CD4-positive, alpha-beta T cell treated with Interleukin-15 for 4 hours (primary cell): ENCODE results near the gene CACNA2D1.

Experiments
- DNase-seq: peaks from one replicate; pipeline ENCODE4 v3.0.0-alpha.2; 2020; ENCODE audit warnings: low spot score

Gene CACNA2D1

DNA sequence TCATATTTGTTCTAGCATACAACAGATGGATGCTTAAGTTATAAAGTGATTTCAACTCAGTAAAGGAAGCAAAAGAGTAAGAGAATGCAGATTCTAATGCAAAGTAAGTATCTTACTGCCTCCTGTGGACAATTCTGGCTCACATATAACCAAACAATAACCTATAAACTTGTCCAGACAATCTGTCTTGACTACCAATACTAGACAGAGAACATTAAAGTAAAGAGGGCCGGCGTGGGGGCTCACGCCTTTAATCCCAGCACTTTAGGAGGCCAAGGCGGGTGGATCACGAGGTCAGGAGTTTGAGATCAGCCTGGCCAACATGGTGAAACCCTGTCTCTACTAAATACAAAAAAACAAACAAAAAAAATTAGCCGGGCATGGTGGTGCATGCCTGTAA lies 329.3 kb downstream of the CACNA2D1 start:
- DNase-seq: no peak

DNA sequence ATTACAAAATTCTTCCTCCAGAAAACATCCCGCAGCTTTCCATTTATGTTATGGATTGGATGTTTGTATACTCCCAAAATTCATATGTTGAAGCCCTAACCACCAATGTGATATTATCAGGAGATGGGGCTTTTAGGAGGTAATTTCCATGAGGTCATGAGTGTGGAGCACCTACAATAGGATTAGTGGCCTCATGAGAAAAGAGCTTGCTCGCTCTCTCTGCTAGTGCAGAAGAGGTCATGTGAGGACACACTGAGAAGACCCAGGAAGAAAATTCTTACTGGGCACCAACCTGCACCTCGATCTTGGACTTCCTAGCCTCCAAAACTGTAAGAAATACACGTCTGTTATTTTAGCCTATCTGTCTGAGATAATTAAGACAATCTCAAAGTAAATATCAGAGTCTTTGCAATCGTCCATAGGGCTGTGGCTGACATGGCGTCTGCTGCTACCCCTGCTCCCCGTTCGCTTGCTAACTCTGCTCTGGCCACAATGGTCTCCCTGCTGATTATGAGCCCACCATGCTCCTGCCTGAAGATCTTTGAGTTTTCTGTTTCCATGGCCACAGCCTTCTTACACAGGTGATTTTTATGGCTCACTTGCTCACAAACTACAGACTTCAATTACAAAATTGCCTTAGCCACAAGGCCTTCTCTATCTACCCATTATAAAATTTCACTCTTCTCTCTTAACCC lies 333.3 kb downstream of the CACNA2D1 start:
- no peak for DNase-seq

DNA sequence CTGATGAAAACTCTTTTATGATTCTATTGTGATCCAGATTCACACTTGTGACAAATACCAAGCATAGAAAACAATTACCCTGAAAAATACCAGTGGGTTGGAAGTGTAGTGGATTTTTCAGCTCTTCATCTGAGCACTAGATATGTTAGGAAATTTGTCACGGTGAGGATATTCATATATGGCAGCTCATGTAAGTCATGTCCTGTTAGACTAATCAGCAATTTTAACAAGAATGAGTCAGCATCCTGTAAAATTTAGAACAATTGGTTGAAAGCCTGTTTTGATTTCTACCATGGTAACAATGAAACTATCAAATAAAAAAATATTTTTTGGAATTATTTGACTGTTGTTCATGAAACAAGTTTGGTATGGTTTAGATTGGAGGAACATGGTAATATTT lies 334.3 kb downstream of the CACNA2D1 start:
- no peak for DNase-seq

DNA sequence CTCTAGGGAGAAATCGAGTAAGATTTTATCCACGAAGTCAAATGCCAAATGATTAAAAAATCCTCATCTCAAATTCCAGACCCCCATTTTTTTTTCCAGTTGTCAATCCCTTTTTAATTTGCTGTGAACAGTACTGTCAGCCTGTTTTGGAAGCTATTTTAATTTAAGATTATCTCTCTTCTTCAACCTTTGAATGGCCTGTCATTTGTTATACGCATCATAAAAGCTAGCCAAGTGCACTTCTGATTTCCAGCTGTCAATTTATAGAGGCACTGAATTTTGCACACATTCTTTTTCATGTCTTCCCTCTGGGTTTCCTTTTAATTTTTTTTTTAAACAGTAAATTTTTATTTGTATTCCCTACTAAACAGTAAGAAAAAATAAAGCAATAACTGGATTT lies 337.4 kb downstream of the CACNA2D1 start:
- DNase-seq: no peak

DNA sequence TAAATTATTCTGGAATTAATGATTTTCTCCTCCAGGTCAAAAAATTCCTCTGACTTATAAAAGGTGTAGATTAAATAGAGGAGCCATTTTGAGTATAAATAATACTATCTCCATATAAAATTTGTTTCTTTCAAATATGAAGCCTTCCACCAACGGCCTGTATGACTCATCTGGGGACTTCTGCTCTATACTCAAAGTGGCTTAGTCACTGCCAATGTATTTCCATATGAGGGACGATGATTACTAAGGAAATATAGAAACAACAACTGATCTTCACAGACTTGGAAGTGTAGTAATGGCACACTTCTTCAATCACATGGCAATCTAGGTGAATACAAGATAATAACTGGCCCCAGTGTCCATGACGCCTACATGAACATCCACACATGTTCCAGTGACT lies 338.1 kb downstream of the CACNA2D1 start:
- DNase-seq: no peak

DNA sequence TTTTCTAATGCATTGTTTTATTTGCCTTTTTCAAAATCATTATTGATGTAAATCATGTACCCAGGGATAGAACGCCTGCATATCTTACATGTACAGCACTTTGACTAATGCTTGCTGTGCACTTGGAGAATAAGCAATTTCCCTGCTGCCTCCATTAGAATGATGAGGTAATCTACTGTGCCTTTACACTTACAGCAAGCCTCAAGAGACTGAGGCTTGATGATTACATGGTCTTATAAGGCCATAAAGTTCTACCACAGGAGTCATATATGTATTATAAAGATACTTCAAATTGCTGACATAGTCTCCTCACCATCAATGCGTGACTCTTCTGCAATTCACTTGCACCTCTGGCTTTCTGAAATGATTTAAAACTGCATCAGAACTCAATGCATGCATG lies 345.2 kb downstream of the CACNA2D1 start:
- DNase-seq: no peak

DNA sequence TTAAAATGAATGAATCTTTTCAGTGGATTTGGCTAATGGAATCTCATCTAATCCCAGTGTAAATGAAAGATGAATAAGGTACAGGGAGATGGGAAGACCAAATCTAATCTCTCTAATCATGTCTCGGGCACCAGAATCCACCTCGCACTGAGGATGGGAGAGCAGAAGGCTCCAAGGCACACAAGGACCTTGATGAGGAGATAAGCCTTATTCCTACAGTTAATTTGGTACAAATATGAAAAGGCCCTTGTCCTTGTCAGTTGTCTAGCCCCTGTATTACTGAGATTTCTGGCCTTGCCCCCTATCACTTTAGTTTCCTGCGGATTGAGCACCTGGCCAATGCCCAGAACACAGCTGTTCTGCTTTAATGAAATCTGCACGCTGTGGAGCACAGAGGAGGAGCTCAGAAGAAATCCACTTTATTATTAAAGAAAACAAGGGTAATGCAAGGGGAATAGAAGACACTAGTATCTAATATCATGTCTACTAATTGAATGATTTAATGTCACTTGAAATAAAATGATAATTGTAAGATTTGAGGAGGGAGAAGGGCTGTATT lies 352.4 kb downstream of the CACNA2D1 start:
- no peak for DNase-seq

DNA sequence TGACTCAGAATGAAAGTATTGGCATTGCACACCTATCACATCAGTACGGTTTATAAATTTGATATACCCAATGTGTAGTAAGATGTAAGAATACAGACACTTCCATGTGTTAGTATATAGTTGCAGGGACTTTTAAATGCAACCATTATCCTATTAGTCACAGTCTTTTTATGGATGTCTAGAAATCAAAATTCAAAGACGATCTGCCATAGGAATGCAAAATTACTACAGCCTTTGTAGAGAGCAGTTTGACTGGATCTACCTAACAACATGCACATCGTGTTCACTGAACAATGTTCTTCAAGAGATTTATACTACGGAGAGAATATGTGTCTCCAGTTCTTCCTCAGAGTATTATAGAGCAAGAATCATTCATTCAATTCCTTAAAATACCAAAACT lies 356.5 kb downstream of the CACNA2D1 start:
- DNase-seq: no peak

DNA sequence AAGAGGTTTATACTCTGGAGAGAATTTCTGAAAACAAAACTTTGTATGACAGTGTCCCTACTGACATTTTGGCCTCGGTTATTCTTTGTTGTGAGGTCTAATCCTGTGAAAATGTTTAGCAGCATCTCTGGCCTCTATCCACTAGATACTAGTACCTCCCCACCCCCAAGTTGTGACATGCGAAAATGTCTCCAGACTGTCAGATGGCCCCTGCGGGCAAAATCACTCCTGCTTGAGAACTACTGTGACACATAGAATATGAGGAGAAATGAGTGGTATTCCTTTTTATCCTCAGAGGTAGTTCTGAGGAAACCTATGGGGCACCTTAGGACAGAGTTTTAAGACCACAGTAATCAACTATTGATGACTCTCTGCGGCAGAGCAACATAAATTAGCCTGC lies 358.5 kb downstream of the CACNA2D1 start:
- DNase-seq: no peak

DNA sequence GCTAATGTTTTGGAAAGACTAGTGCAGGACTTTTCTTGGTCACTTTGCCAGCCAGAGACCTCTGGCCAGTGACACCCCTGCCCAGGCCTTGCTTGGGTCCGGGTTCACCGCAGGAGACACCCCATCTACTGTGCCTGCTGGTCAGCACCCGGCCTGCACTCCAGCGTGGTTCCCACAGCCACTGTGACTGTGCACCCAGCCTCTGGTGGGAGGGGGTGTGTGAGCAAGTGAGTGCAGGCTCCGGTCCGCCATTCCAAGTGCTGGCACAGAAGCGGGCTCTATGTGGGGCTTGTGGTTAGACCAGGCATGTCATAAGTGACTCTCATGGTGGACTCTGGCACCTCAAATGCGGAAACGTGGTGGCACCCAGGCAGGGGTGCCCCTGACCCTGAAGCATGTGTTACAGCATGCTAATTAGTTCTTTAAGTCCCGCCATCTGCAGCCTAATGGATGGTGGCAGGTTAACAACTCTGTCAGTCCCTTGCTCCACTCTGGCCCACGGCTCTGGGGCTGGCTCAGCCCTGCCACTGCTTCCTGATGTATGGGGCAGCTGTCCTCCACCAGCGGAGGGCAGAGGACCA lies 361.8 kb downstream of the CACNA2D1 start:
- no peak for DNase-seq

DNA sequence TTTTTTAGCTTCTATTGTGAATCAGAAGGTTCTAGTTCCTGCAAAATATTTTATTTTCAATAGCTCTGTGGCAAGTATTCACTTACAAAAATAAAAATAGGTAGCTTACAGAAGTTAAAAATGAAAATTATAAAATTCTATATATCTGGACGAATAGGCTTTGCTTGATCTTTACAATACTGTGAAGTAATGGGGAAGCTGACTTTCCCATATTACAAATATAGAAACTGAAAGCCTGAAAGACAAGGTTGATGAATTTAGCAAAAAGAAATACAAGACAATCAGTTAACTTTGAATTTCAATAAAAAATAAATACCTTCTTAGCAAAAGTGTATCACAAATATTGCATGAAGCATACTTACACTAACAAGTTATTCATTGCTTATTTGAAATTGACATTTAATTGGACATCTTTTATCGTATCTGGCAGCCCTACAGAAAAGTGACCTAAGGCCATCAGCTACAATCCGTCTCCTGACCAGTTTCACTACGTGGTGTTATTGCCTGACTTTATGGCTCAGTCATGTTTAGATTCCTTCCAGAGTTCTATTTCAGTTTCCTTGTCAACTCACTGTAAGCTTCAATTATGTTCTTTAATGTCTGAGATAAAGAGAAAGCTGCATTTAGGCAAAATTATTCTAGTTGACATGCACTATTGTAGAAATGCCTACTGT lies 363.2 kb downstream of the CACNA2D1 start:
- DNase-seq: no peak

DNA sequence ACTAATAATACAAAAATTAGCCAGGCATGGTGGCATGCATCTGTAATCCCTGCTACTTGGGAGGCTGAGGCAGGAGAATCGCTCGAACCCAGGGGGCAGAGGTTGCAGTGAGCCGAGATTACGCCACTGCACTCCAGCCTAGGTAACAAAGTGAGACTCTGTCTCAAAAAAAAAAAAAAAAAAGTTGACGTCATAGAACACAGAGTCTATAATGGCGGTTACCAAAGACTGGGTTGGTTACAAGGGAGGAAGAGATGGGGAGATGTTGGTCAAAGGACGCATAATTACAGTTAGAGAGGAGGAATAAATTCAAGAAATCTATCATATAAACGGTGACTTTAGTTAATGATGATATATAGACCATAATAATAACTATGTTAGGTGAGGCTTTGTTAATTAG lies 364.1 kb downstream of the CACNA2D1 start:
- DNase-seq: no peak

DNA sequence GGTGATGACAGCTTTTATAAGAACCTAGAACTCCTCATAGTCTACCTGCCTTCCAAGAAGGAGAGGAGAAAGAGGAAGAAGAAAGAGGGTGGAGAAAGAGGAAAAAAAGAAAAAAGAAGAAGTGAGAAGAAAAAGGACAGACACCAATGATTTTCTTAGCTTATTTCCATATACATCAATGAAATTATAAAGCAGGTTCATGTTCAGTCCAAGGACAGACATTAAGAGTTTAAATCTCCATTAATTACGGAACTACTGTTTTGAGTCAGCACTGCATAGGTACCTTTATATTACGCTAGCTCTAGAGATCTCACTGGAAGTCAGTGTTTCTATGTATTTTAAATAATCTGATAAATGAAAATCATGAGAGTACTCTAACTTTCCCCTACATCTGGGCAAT lies 364.8 kb downstream of the CACNA2D1 start:
- DNase-seq: no peak

DNA sequence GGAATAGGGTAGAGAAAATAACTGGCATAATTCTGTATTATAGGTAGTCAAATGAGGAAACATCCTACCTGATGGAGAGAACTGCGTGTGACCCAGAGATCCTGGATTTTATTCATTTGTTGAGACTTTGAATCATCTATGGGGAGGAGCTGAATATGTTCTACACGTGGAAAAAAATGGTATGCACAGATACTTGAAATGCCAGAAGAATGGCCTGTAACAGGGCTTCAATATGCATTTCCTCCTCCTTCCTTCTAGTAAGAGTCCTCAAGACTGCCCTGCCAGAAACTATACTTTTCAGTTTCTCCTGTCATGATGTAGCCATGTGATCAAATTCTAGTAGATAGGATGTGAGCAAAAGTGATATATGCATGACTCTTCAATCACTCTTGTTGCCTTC lies 372.1 kb downstream of the CACNA2D1 start:
- no peak for DNase-seq

DNA sequence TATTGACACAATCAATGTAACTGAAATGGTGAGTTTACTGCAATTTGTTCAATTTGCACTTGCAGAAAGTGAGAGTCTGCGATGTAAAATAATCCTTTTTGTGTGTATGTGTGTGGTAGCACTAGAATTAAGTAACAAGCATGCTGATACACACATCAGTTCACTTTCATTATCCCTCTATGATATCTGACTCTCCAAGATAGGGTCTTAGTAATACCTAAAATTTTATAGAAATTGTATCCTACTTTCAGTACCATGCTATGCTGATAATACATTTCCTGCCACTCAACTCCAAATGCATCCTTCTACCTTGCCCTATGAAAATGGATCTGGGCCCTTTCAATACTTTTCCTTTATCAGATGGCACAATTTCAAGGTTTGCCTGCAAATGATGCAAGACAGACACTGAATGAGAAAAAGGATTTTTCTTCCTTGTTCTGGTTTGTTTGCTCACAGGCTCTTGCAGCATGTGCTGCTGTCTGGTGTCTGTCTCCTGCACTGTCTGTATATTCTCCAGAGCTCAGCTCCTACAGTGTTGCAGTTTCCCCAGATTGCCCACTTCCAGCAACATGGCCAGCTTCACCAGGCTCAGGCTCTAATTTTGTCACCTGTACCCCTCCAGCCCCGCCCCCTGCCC lies 375.8 kb downstream of the CACNA2D1 start:
- DNase-seq: no peak

DNA sequence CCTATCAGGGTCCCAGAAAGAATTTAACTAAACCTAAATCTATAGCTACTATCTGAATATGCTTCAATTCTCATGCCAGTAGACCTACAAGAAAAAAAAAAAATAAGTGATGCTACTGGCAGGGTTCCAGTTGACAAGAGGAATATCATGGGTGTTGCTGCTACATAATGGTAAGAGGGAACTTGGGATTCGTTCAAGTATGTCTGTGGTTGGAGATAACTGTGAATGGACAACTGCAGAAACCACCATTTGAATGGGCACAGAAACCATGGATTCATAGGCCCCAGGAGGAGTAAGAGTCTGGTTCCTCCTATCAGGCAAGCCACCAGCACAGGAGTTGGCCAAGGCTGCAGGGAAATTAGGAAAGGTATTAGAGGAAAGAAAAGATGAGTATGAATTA lies 386.1 kb downstream of the CACNA2D1 start:
- no peak for DNase-seq

DNA sequence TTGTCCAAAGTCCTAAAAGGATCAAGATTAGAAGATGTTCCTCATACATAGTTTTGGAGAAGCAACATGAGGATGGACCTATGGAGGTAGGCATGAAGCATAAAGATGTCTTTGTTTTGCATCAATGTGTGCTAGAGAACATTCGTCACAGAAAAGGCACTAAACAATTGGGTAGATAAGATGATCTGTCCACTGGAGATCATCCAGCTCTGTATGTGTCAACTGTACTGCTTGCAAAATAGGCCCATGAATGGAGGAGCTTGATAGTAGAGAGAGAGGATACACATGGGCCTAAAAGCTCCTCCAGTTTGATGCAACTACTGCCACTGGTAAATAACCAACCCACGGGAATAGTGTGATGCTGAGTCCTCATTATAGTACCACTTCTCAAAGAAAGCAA lies 387.3 kb downstream of the CACNA2D1 start:
- DNase-seq: no peak

DNA sequence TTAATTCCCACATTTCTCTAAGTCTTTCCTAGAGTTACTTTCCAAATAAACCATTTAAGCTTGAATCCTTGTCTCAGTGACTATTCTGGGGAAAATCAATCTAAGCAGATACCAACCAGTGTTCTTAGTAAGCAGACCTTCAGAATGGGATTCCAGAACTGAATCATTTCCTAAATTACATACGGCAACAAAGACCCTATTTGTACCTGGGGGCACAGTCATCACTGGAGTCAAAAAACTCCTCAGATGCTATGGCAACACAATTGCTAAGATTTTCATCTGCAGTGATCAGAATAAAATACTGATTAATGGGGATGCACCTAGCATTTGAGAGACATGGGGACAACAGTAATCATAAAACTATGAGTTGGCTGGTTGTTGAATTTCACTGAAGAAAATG lies 389.0 kb downstream of the CACNA2D1 start:
- no peak for DNase-seq

DNA sequence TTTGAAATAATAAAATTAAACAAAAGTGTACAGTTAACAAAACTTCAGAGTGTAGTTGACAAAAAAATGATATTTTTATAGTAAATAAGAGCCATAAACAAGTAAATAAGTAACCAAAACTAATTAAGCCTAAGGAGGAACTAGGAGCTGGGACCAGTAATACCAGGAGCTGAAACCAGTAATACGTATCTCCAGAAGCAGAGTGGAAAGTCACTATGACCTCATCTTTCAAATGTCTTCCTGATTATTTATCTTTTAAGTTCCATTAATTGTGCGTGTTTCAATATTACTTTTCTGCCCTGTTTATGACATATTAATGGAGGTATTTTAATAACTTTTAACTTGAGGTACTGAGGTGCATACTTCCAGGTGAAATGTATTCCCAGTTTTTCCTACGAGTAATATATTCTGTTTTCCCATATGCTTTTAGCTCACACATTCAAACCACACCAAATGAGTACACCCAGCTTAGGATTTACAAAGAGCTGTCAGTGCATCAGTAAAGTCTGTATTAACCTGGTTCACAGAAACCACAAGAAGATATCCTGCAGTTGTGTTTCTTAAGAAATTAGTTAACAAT lies 390.0 kb downstream of the CACNA2D1 start:
- DNase-seq: no peak

DNA sequence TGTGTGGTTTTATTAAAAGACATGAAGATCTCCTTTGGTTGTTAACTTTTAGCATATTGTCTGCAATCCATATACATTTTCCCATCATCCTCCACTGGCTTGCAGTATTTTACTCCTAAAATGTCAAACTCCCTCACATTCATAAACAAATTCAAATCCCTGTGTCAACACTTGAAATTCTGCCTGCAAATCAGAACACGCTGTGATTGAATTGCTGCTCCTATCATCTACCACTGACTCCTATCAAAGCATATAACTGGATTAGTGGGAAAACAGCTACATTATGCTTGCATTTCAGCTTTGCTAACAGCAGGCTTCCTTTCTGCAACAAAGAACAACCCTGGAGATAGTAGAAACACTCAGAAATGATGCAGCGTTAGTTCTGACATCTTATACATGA lies 392.0 kb downstream of the CACNA2D1 start:
- no peak for DNase-seq

DNA sequence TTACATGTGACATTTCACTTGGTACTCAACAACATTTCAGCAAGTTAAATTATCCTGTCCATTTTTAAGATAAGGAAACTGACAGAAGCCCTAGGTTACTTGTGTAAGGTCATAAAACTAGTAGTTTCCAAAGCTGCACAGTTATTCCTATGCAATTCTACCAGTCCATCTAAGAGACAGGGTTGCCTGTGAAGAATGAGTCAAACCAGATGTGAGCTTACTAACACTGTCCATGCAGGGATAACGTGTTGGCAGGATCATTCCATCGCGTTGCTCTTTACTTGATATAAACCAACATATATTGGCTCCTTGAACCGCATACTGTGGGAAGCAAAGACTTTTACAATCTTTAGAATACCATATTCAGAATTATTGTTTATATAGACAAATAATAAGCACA lies 392.8 kb downstream of the CACNA2D1 start:
- no peak for DNase-seq

DNA sequence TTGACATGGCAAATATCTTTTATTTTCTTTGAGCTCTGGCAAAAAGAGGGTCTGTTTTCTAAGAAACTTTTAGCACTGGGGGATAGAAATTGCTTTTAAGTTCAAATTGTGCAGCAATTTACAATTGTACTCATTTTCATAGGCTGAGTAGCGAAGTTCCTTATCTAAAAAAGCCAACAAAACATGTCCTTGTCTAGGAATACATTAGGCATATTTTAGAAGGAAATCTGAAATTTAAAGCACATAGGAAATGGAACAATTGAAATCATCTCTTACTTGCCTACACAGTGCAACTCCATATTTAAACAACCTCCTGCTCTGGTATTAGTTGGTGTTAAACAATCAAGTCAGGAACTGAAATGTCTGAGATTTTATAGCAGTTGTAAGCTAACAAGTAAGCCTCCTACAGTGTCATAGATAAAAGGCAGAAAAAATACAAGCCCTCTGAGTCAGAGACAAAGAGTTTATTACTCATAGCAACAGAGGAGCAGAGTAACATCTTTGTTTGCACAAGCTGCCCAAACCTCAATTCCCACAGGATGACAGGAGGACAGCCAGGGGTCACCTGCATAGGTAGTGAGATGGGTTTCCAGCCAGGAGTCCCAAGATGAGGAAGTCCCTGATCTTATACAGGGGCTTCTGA lies 393.6 kb downstream of the CACNA2D1 start:
- no peak for DNase-seq
